ENCODE measurements around the gene LSM14A. TPM values are rescaled to one million over a fixed set of nuclear protein-coding genes. Genes with fewer than 3 reads are reported as not detected.

The LSM14A gene
- total and polyA plus RNA-seq, 9 donors: 40.3 to 117 (median 98.4) TPM

DNA sequence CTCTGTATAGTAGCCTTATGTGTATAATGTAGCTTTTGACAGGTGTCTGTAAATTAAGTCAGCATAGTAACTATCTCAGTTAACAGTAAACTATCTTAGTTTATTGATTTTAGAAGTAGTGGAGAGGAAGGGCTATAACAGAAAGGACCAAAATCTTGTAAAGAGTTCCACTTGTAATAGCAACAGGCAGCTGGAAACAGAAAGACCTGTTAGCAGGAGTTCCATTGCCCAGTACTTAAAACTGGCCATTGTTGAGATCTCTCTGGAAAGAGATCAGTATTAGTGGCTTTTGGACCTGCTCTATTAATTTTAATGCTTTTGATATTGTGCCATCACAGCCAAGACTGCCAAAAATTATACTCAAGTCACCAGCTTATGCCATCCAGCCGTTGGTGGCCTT lies 50.1 kb downstream of the LSM14A start:
- 90% methylated on average over 1 of the region's 1 CpG for WGBS (ENCODE audit: insufficient coverage)

DNA sequence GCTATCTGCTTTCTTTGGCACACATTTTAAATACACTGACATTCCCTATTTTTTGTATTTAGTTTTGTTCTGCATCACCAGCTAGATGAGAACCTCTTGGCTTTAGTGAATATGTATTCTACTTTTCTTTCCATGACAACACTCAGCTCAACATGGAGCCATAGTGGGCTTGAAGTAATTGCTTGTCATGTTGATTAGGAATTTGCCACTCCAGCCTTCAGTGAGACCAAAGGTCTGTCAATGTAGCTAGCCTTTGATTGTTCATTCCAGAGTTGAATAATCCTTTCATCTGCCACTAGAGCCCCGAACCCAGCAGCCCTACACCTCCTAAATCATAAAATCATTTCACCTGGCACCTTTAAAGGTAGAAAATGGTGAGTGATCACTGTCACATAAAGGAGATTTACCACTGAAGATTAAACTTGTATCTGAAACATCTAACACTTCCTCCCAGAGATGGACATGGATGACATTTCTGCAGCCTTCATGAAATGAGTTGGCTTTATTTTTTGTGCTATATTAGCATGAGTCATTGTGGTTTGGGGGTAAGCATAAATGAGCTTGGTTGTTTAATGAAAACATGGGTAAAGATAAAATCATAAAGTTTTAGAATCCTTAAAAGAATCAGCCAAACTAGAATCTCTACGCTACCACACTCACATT lies 52.8 kb downstream of the LSM14A start:
- H3K27me3 ChIP-seq (ENCODE audit: control insufficient read depth, insufficient read depth, low read length): no peaks in the 10 kb centered on the region
- H3K36me3 ChIP-seq (ENCODE audit: control insufficient read depth, insufficient read depth, low read length): peaks cover 62% of the 10 kb centered on the region
- H3K4me3 ChIP-seq (ENCODE audit: low read length): no peak overlapping the region
- H3K4me1 ChIP-seq (ENCODE audit: control insufficient read depth, insufficient read depth, low read length): no peaks in the 10 kb centered on the region
- no CpG with 5 or more reads among the region's 2 CpGs for WGBS (ENCODE audit: insufficient coverage)
- H3K27ac ChIP-seq (ENCODE audit: low read length): no peak overlapping the region
- H3K9me3 ChIP-seq (replicated peaks; ENCODE audit: control insufficient read depth, low read depth, low read length): no peaks in the 10 kb centered on the region
- DNase-seq: no peak

More for the DNA sequence above, 50.1 kb downstream of the LSM14A start:
- no peaks in the 10 kb centered on the region for H3K9me3 ChIP-seq (replicated peaks; ENCODE audit: control insufficient read depth, low read depth, low read length)
- peaks cover 59% of the 10 kb centered on the region for H3K36me3 ChIP-seq (ENCODE audit: control insufficient read depth, insufficient read depth, low read length)
- H3K27me3 ChIP-seq (ENCODE audit: control insufficient read depth, insufficient read depth, low read length): no peaks in the 10 kb centered on the region
- no peak overlapping the region for H3K27ac ChIP-seq (ENCODE audit: low read length)
- H3K4me3 ChIP-seq (ENCODE audit: low read length): no peak overlapping the region
- no peak for DNase-seq
- H3K4me1 ChIP-seq (ENCODE audit: control insufficient read depth, insufficient read depth, low read length): no peaks in the 10 kb centered on the region

DNA sequence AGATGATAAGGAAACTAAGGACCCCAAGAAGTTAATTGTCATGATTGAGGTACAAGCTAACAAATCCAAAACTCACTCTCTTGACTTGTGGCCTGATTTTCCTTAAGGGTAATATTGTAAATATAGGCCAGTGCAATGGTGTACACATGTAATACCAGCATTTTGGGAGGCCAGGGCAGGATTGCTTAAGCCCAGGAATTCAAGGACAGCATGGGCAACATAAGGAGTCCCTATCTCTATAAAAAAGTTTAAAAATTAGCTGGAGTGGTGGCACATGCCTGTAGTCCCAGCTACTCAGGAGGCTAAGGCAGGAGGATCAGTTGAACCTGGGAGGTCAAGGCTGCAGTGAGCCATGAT lies 53.3 kb downstream of the LSM14A start:
- Histone ChIP-seq H3K9me3 (replicated peaks; ENCODE audit: control insufficient read depth, low read depth, low read length) (no peaks in the 10 kb centered on the region), H3K36me3 (ENCODE audit: control insufficient read depth, insufficient read depth, low read length) (peaks cover 63% of the 10 kb centered on the region), H3K4me3 (ENCODE audit: low read length) (no peak overlapping the region), H3K27me3 (ENCODE audit: control insufficient read depth, insufficient read depth, low read length) (no peaks in the 10 kb centered on the region), H3K4me1 (ENCODE audit: control insufficient read depth, insufficient read depth, low read length) (no peaks in the 10 kb centered on the region), H3K27ac (ENCODE audit: low read length) (no peak overlapping the region)
- no peak for DNase-seq

DNA sequence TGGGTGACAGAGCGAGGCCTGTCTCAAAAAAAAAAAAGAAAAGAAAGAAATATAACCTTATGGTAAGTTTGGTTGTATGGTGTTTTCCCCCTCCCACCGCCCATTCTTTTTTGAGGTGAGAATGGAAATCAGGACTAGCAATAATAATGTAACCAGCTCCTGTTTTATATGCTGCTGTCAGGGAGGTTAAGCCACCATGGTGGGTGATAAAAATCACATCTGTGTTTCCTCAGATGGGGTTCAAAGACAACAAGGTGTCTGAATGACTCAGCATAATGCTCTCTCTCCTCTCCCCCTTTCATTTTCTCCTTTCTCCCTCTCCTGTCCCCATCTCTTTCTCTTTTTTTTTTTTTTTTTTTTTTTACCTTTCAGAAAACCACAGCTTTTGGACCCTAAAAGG lies 53.7 kb downstream of the LSM14A start:
- no CpG with 5 or more reads among the region's 2 CpGs for whole genome bisulfite sequencing (ENCODE audit: insufficient coverage)
- H3K27ac ChIP-seq (ENCODE audit: low read length): no peak overlapping the region
- H3K4me1 ChIP-seq (ENCODE audit: control insufficient read depth, insufficient read depth, low read length): no peaks in the 10 kb centered on the region
- no peak for DNase-seq
- no peaks in the 10 kb centered on the region for H3K9me3 ChIP-seq (replicated peaks; ENCODE audit: control insufficient read depth, low read depth, low read length)
- H3K36me3 ChIP-seq (ENCODE audit: control insufficient read depth, insufficient read depth, low read length): peaks cover 60% of the 10 kb centered on the region
- no peak overlapping the region for H3K4me3 ChIP-seq (ENCODE audit: low read length)
- no peaks in the 10 kb centered on the region for H3K27me3 ChIP-seq (ENCODE audit: control insufficient read depth, insufficient read depth, low read length)

DNA sequence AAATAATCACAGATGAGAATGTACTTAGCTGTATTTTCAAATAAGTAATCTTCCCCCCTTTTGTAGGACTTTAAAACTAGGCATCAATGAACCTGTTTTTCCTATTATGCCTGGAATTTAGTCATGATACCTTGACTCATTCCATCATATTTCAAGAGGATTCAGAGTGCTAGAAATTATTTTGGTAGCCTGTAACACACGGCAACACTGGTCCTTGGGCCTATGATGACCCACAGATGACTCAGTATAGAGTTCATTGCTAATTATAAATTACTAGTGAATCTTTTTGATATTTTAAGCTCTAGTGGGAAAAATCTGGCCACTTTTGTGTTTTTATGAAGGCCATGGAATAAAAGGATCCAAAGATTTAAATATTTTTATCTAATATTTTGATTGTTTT lies 56.0 kb downstream of the LSM14A start:
- Histone ChIP-seq H3K27ac (ENCODE audit: low read length) (no peak overlapping the region), H3K4me1 (ENCODE audit: control insufficient read depth, insufficient read depth, low read length) (peaks cover 4% of the 10 kb centered on the region), H3K36me3 (ENCODE audit: control insufficient read depth, insufficient read depth, low read length) (peaks cover 43% of the 10 kb centered on the region), H3K9me3 (replicated peaks; ENCODE audit: control insufficient read depth, low read depth, low read length) (no peaks in the 10 kb centered on the region), H3K27me3 (ENCODE audit: control insufficient read depth, insufficient read depth, low read length) (no peaks in the 10 kb centered on the region), H3K4me3 (ENCODE audit: low read length) (no peak overlapping the region)
- DNase-seq: no peak
- no CpG with 5 or more reads among the region's 1 CpG for WGBS (ENCODE audit: insufficient coverage)

DNA sequence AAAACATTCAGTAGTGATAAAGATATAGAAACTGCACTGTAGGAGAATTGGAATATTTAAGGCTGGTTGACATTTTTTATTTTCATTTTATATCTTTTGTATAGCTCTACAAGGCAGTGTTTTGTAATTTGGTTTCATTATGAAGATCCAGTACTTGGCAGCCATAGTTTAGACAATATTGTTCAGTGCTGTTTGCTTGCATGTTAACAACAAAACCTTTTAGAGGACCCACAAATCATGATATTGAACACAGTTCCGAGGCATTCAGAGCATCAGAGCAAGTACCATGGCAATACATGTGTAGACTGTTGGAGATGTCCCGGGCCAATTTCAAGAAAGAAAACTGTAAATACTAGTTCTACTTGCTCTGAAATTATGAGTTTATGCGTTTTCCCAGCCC lies 56.5 kb downstream of the LSM14A start:
- no peaks in the 10 kb centered on the region for H3K27me3 ChIP-seq (ENCODE audit: control insufficient read depth, insufficient read depth, low read length)
- H3K4me3 ChIP-seq (ENCODE audit: low read length): no peak overlapping the region
- no peak overlapping the region for H3K27ac ChIP-seq (ENCODE audit: low read length)
- peaks cover 40% of the 10 kb centered on the region for H3K36me3 ChIP-seq (ENCODE audit: control insufficient read depth, insufficient read depth, low read length)
- WGBS (ENCODE audit: insufficient coverage): no CpG with 5 or more reads among the region's 3 CpGs
- peaks cover 4% of the 10 kb centered on the region for H3K4me1 ChIP-seq (ENCODE audit: control insufficient read depth, insufficient read depth, low read length)
- DNase-seq: no peak
- no peaks in the 10 kb centered on the region for H3K9me3 ChIP-seq (replicated peaks; ENCODE audit: control insufficient read depth, low read depth, low read length)

DNA sequence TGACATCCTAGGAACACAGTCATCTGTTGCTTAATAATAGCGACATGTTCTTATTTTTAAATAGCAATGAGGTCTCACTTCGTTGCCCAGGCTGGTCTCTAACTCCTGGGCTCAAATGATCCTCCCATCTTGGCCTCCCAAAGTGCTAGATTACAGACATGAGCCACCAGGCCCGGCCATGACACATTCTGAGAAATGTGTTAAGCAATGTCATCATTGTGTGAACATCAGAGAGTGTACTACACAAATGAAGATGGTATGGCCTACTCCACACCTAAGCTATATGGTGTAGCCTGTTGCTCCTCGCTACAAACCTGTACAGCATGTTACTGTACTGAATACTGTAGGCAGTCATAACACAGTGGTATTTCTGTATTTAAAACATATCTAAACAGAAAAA lies 57.4 kb downstream of the LSM14A start:
- Histone ChIP-seq H3K36me3 (ENCODE audit: control insufficient read depth, insufficient read depth, low read length) (peaks cover 33% of the 10 kb centered on the region), H3K27ac (ENCODE audit: low read length) (no peak overlapping the region), H3K4me3 (ENCODE audit: low read length) (no peak overlapping the region), H3K4me1 (ENCODE audit: control insufficient read depth, insufficient read depth, low read length) (peaks cover 4% of the 10 kb centered on the region), H3K9me3 (replicated peaks; ENCODE audit: control insufficient read depth, low read depth, low read length) (no peaks in the 10 kb centered on the region), H3K27me3 (ENCODE audit: control insufficient read depth, insufficient read depth, low read length) (no peaks in the 10 kb centered on the region)
- 100% methylated on average over 1 of the region's 4 CpGs for WGBS (ENCODE audit: insufficient coverage)
- DNase-seq: no peak

DNA sequence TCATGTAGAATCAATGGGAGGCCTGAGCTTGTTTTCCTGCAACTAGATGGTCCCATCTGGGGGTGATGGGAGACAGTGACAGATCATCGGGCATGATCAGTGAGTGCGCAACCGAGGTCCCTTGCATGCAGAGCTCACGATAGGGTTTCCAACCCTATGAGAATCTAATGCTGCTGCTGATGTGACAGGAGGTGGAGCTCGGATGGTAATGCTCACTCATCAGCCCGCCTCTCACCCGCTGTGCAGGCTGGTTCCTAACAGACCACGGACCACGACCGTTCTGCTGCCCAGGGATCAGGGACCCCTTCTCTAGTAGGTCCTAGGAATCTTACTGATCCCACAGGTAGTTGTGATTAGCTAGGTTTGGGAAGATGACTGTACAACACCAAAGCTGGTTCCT lies 58.5 kb downstream of the LSM14A start:
- no peak for DNase-seq
- Histone ChIP-seq H3K27me3 (ENCODE audit: control insufficient read depth, insufficient read depth, low read length) (no peaks in the 10 kb centered on the region), H3K4me3 (ENCODE audit: low read length) (no peak overlapping the region), H3K27ac (ENCODE audit: low read length) (no peak overlapping the region), H3K9me3 (replicated peaks; ENCODE audit: control insufficient read depth, low read depth, low read length) (no peaks in the 10 kb centered on the region), H3K36me3 (ENCODE audit: control insufficient read depth, insufficient read depth, low read length) (peaks cover 25% of the 10 kb centered on the region), H3K4me1 (ENCODE audit: control insufficient read depth, insufficient read depth, low read length) (peaks cover 4% of the 10 kb centered on the region)
- 73% methylated on average over 4 of the region's 10 CpGs for WGBS (ENCODE audit: insufficient coverage)

DNA sequence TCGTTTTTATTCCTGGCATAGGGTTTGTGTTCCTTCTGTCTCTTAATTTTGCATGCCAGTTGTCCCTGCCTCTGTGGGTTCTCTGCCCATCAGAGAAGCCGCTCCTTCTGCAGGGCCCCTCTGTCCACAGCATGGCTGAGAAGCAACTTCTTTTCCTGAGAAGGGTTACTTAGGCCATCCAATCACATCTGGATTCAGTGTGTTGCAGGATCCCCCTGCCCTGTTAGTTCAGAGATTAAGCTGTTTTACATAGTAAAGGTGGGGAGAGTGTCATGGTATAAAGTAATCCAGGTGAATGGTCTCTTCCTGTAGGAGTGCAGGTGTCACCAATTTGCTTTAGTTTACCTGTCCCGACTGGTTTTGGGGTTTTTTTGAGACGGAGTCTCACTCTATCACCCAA lies 59.1 kb downstream of the LSM14A start:
- no peak for DNase-seq
- no peak overlapping the region for H3K27ac ChIP-seq (ENCODE audit: low read length)
- no peaks in the 10 kb centered on the region for H3K9me3 ChIP-seq (replicated peaks; ENCODE audit: control insufficient read depth, low read depth, low read length)
- no peak overlapping the region for H3K4me3 ChIP-seq (ENCODE audit: low read length)
- H3K27me3 ChIP-seq (ENCODE audit: control insufficient read depth, insufficient read depth, low read length): no peaks in the 10 kb centered on the region
- H3K4me1 ChIP-seq (ENCODE audit: control insufficient read depth, insufficient read depth, low read length): peaks cover 6% of the 10 kb centered on the region
- WGBS (ENCODE audit: insufficient coverage): 78% methylated on average over 2 of the region's 4 CpGs
- H3K36me3 ChIP-seq (ENCODE audit: control insufficient read depth, insufficient read depth, low read length): peaks cover 20% of the 10 kb centered on the region

DNA sequence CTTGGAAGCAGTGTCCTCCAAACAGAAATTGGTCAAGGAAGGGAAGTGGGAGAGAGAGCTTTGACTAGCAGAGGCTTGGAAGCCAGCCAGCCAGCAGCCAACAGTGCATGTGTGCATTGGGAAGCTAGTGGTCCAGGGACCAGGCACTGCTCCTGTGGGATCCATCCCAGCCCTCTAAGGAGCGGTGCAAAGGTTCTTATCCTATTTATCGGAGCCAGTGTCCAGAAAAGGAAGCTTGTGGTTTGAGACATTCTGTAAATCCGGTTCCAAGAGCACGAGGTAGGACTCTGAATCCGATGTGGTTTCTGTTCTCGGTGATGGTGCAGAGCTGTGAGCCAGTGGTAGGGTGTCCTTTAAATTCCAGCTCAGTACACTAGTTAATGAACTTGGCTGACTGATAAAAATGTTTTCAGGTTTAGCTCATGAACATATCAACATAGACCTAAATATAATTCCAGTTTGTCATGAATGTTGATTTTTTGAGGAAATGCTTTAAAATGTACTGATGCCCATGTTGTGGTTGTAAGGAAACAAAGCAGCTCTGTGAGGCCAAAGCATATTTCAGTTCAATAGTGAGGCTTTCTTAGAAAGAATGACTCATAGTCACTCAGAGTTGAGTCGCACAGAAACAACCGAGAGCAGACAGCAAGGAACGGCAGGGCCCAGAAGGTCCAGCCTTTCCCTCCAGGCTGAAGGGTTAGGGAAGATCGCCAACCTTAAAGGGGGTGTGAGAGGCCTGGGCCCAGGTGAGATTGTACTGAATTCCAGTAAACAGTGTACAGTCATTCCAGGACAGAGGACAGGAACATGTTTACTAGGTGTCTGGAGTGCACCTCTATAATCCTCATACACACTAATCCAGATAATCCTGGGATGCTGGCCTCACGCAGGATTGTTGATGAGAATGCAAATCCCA lies 60.5 kb downstream of the LSM14A start:
- peak overlapping the region; percentile 15 for H3K27ac ChIP-seq (ENCODE audit: low read length)
- no peaks in the 10 kb centered on the region for H3K9me3 ChIP-seq (replicated peaks; ENCODE audit: control insufficient read depth, low read depth, low read length)
- DNase-seq: peak; percentile 47
- peaks cover 20% of the 10 kb centered on the region for H3K36me3 ChIP-seq (ENCODE audit: control insufficient read depth, insufficient read depth, low read length)
- peaks cover 9% of the 10 kb centered on the region for H3K4me1 ChIP-seq (ENCODE audit: control insufficient read depth, insufficient read depth, low read length)
- 46% methylated on average over 7 of the region's 11 CpGs for WGBS (ENCODE audit: insufficient coverage)
- no peaks in the 10 kb centered on the region for H3K27me3 ChIP-seq (ENCODE audit: control insufficient read depth, insufficient read depth, low read length)
- H3K4me3 ChIP-seq (ENCODE audit: low read length): no peak overlapping the region

Data from muscle of leg (tissue), 11 donors.